ENCODE results near the gene KLF11.
"Not testable (repeated sequence)": the region's sequence is repeated elsewhere in the genome, so short reads cannot be mapped to it uniquely, and the experiment has no call there.

The KLF11 gene

GRCh38 chr2:10028988-10029874 lies 14.1 kb upstream of the KLF11 start:
- no peaks in the 10 kb centered on the region for H3K36me3 ChIP-seq
- H3K27ac ChIP-seq = peak overlapping the region; percentile 90
- H3K4me3 ChIP-seq (ENCODE audit: low read depth, low read length) = no peak overlapping the region
- peak; percentile 80 for DNase-seq
- TF ChIP-seq, protein P1, sequence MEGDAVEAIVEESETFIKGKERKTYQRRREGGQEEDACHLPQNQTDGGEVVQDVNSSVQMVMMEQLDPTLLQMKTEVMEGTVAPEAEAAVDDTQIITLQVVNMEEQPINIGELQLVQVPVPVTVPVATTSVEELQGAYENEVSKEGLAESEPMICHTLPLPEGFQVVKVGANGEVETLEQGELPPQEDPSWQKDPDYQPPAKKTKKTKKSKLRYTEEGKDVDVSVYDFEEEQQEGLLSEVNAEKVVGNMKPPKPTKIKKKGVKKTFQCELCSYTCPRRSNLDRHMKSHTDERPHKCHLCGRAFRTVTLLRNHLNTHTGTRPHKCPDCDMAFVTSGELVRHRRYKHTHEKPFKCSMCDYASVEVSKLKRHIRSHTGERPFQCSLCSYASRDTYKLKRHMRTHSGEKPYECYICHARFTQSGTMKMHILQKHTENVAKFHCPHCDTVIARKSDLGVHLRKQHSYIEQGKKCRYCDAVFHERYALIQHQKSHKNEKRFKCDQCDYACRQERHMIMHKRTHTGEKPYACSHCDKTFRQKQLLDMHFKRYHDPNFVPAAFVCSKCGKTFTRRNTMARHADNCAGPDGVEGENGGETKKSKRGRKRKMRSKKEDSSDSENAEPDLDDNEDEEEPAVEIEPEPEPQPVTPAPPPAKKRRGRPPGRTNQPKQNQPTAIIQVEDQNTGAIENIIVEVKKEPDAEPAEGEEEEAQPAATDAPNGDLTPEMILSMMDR (IDR thresholded peaks at IDR 0.05; ENCODE audit: low read depth, low read length) = no peak
- H3K9me3 ChIP-seq (ENCODE audit: severe bottlenecking) = no peaks in the 10 kb centered on the region
- no peaks in the 10 kb centered on the region for H3K27me3 ChIP-seq (ENCODE audit: insufficient read depth, low read depth, severe bottlenecking)

GRCh38 chr2:10029875-10030223 lies 13.5 kb upstream of the KLF11 start:
- no peak for DNase-seq
- H3K27me3 ChIP-seq (ENCODE audit: insufficient read depth, low read depth, severe bottlenecking) = no peaks in the 10 kb centered on the region
- H3K4me3 ChIP-seq (ENCODE audit: low read depth, low read length) = no peak overlapping the region
- H3K36me3 ChIP-seq = no peaks in the 10 kb centered on the region
- TF ChIP-seq, protein P1 (IDR thresholded peaks at IDR 0.05; ENCODE audit: low read depth, low read length) = no peak
- H3K9me3 ChIP-seq (ENCODE audit: severe bottlenecking) = no peaks in the 10 kb centered on the region
- H3K27ac ChIP-seq = peak overlapping the region; percentile 90

GRCh38 chr2:10030311-10030736 lies 13.0 kb upstream of the KLF11 start:
- peak overlapping the region; percentile 46 for H3K4me3 ChIP-seq (ENCODE audit: low read depth, low read length)
- H3K36me3 ChIP-seq = no peaks in the 10 kb centered on the region
- peak overlapping the region; percentile 90 for H3K27ac ChIP-seq
- H3K27me3 ChIP-seq (ENCODE audit: insufficient read depth, low read depth, severe bottlenecking) = no peaks in the 10 kb centered on the region
- peak; percentile 96 for DNase-seq
- TF ChIP-seq, protein P1 (IDR thresholded peaks at IDR 0.05; ENCODE audit: low read depth, low read length) = no peak
- H3K9me3 ChIP-seq (ENCODE audit: severe bottlenecking) = no peaks in the 10 kb centered on the region

DNA sequence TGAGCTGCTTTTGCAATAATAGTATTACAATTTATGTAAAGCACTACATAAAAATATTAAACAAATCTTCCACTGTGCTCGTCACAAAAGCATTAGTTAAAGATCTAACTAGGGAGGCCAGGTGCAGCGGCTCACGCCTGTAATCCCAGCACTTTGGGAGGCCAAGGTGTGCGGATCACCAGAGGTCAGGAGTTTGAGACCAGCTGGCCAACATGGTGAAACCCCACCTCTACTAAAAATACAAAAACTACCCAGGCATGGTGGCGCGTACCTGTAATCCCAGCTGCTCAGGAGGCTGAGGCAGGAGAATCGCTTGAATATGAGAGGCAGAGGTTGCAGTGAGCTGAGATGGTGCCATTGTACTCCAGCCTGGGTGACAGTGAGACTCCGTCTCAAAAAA lies 12.6 kb upstream of the KLF11 start:
- not testable (repeated sequence) for H3K27me3 ChIP-seq (ENCODE audit: insufficient read depth, low read depth, severe bottlenecking); H3K9me3 ChIP-seq (ENCODE audit: severe bottlenecking); H3K36me3 ChIP-seq
- peak overlapping the region; percentile 46 for H3K4me3 ChIP-seq (ENCODE audit: low read depth, low read length)
- H3K27ac ChIP-seq = peak overlapping the region; percentile 90
- peak; percentile 69 for DNase-seq

DNA sequence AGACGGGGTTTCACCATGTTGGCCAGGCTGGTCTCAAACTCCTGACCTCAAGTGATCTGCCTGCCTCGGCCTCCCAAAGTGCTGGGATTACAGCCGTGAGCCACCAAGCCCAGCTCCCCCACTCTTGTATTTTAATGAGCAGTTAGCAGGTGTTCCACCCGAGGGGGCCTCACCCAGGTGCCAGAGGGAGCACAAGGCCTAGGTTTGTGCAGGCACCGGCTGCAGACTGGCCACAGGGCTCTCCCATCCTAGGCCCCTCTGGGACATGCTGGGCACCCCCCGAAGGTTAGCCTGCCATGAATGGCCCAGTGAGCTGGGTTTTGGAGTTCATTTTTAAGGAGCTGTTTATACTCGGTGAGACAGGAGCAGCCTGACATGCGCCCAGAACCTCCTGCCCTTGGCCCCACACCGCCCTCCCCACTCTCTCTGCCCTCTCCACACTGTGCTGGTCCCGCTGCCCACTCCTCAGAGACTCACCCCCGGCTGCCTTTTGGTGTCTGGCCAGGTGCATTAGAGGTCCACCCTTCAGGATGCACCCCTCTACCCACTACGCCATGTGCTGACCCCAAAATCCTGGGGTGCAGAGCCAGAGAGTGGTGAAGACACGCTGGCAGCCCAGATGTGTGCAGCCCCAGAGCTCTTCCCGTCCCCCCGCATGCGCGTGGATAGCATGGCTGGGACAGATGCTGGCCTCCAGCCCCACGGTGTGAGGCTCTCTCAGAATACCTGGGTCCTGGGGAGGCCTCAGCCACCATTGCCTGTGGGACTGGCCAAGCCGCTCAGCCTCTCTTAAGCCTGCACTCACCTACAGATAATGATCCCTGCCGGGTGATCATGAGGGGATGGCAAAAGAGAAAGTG lies 11.2 kb upstream of the KLF11 start:
- Histone ChIP-seq H3K27me3 (ENCODE audit: insufficient read depth, low read depth, severe bottlenecking) (no peaks in the 10 kb centered on the region), H3K4me3 (ENCODE audit: low read depth, low read length) (no peak overlapping the region), H3K36me3 (no peaks in the 10 kb centered on the region), H3K9me3 (ENCODE audit: severe bottlenecking) (no peaks in the 10 kb centered on the region), H3K27ac (peak overlapping the region; percentile 90)
- TF ChIP-seq, protein P1 (IDR thresholded peaks at IDR 0.05; ENCODE audit: low read depth, low read length) = no peak
- no peak for DNase-seq

DNA sequence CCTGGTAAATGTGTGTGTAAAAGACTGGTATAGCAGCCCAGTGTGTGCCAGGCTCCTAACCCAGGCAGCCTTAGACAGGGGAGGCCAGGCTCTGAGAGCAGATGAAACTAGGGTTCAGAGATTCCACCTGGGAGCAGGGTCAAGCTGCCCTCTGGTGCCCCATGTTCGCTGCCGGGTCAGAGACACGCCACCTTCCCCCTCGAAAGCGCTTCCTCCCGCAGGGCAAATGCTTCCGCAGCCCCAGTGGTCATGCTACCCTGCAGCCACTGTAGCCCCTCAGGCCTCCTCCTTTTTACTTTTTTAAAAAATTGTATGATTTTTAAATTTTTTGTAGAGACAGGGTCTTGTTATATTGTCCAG lies 10.6 kb upstream of the KLF11 start:
- TF ChIP-seq, protein P1 (IDR thresholded peaks at IDR 0.05; ENCODE audit: low read depth, low read length) = no peak
- H3K27me3 ChIP-seq (ENCODE audit: insufficient read depth, low read depth, severe bottlenecking) = no peaks in the 10 kb centered on the region
- H3K4me3 ChIP-seq (ENCODE audit: low read depth, low read length) = no peak overlapping the region
- no peak for DNase-seq
- no peaks in the 10 kb centered on the region for H3K36me3 ChIP-seq
- peak overlapping the region; percentile 8 for H3K27ac ChIP-seq
- no peaks in the 10 kb centered on the region for H3K9me3 ChIP-seq (ENCODE audit: severe bottlenecking)

Data from WERI-Rb-1 (cell line).